B cell (primary cell): ENCODE results near the gene DCP2. TPM values are rescaled to one million over a fixed set of nuclear protein-coding genes. Genes with fewer than 3 reads are reported as not detected.

Source experiments
- ATAC-seq: fragments of 200-7000 bp; cut with Tn5 transposase; one replicate; pipeline ENCODE4 v1.10.0; 2021; ENCODE audit warnings: low read depth, mild to moderate bottlenecking, moderate number of reproducible peaks, moderate library complexity
- CTCF ChIA-PET: fragments of 350-600 bp; sonication (Branson Sonifier 250); formaldehyde crosslinking; loops from one replicate; lab custom pipeline; 2021; ENCODE audit warnings: antibody characterized with exemption, inconsistent platforms; lab: Charles Lee
- POLR2A ChIA-PET: fragments of 350-600 bp; sonication (Branson Sonifier 250); formaldehyde crosslinking; loops from one replicate; lab custom pipeline; 2021; ENCODE audit warnings: antibody characterized with exemption; lab: Charles Lee
- DNase-seq: peaks from one replicate; pipeline ENCODE4 v3.0.0; 2013
- H2AFZ ChIP-seq: 2 replicates; pipeline ENCODE4 v1.6.1; 2012; ENCODE audit warnings: mild to moderate bottlenecking, low read depth, low read length; ENCODE audit not compliant: insufficient read depth, poor library complexity, severe bottlenecking
- H3K27ac ChIP-seq, 2 donors: 1 replicate in 1 of 2; 2 replicates in 1 of 2; pipeline ENCODE4 v1.5.1; 2012 to 2013; ENCODE audit warnings: low read length in 2 of 2, mild to moderate bottlenecking in 2 of 2, moderate library complexity in 1 of 2
- H3K27me3 ChIP-seq, 4 experiments: fragments of 200-600 bp in 1 of 4; sonication (generic) in 1 of 4; replicated peaks in 1 of 4; 1 replicate in 2 of 4; 2 replicates in 2 of 4; pipeline versions ENCODE4 v1.6.1 to v1.7.0; 2013 to 2016; ENCODE audit warnings: low read length in 3 of 4, mild to moderate bottlenecking in 2 of 4, mixed read lengths in 1 of 4, moderate library complexity in 1 of 4; ENCODE audit not compliant: insufficient read depth in 4 of 4, control insufficient read depth in 3 of 4; ENCODE audit errors: control extremely low read depth in 1 of 4
- H3K36me3 ChIP-seq, 2 experiments: replicated peaks in 1 of 2; 1 replicate in 1 of 2; 2 replicates in 1 of 2; pipeline versions ENCODE4 v1.6.1 to v1.7.1; 2013; ENCODE audit warnings: low read length in 1 of 2; ENCODE audit not compliant: insufficient read depth in 2 of 2, control insufficient read depth in 1 of 2; ENCODE audit errors: control extremely low read depth in 1 of 2, extremely low read depth in 1 of 2
- H3K4me1 ChIP-seq, 2 donors: fragments of 200-600 bp in 1 of 2; sonication (generic) in 1 of 2; 1 replicate in 1 of 2; 2 replicates in 1 of 2; pipeline versions ENCODE4 v1.5.1 to v1.6.1; 2013 to 2017; ENCODE audit warnings: low read length in 2 of 2; ENCODE audit not compliant: control insufficient read depth in 2 of 2, insufficient read depth in 2 of 2
- H3K4me2 ChIP-seq: replicated peaks from 2 replicates; pipeline ENCODE3; 2012; ENCODE audit warnings: mild to moderate bottlenecking, low read depth, low read length; ENCODE audit not compliant: poor library complexity, severe bottlenecking
- H3K4me3 ChIP-seq, 5 experiments: fragments of 200-600 bp in 1 of 5; sonication (generic) in 1 of 5; 1 replicate in 3 of 5; 2 replicates in 2 of 5; pipeline versions ENCODE4 v1.5.1 to v1.7.0; 2011 to 2016; ENCODE audit warnings: low read length in 4 of 5, mild to moderate bottlenecking in 4 of 5, low read depth in 2 of 5, control low read depth in 1 of 5, moderate library complexity in 1 of 5; ENCODE audit not compliant: insufficient read depth in 1 of 5; ENCODE audit errors: control extremely low read depth in 1 of 5, extremely low read depth in 1 of 5
- H3K79me2 ChIP-seq: fragments of 200-600 bp; sonication (generic); one replicate; pipeline ENCODE4 v1.6.0; 2016; ENCODE audit warnings: low read length; ENCODE audit not compliant: control insufficient read depth, insufficient read depth
- H3K9ac ChIP-seq: fragments of 200-600 bp; sonication (generic); 2 replicates; pipeline ENCODE4 v1.6.1; 2017; ENCODE audit warnings: mild to moderate bottlenecking, low read length, moderate library complexity
- H3K9me3 ChIP-seq, 3 donors: one replicate each; pipeline versions ENCODE4 v1.6.1 to v1.7.1; 2013; ENCODE audit warnings: low read length in 2 of 3; ENCODE audit not compliant: control insufficient read depth in 2 of 3, insufficient read depth in 1 of 3; ENCODE audit errors: control extremely low read depth in 1 of 3
- H4K20me1 ChIP-seq: 2 replicates; pipeline ENCODE4 v1.6.0; 2012; ENCODE audit warnings: mild to moderate bottlenecking, low read length; ENCODE audit not compliant: insufficient read depth, control insufficient read depth, poor library complexity, severe bottlenecking
- H3K27ac Mint-ChIP-seq: one replicate; pipeline ENCODE4 v1.8.0; 2021; ENCODE audit warnings: mixed read lengths
- H3K27me3 Mint-ChIP-seq: one replicate; pipeline ENCODE4 v1.8.0; 2021; ENCODE audit warnings: mixed read lengths
- H3K4me1 Mint-ChIP-seq: one replicate; pipeline ENCODE4 v1.8.0; 2021; ENCODE audit warnings: mixed read lengths
- H3K4me3 Mint-ChIP-seq: one replicate; pipeline ENCODE4 v1.8.0; 2021; ENCODE audit warnings: mixed read lengths
- H3K9me3 Mint-ChIP-seq: one replicate; pipeline ENCODE4 v1.8.0; 2022; ENCODE audit warnings: mixed read lengths; ENCODE audit not compliant: insufficient read depth
- CTCF ChIP-seq: fragments of 200-600 bp; IDR thresholded peaks from one replicate; pipeline ENCODE4 v1.8.0; 2022; ENCODE audit warnings: antibody characterized with exemption, mild to moderate bottlenecking
- EZH2 ChIP-seq: IDR thresholded peaks from 2 replicates; pipeline ENCODE4 v1.6.1; 2012; ENCODE audit warnings: borderline replicate concordance, low read depth, mild to moderate bottlenecking, moderate library complexity, low read length; ENCODE audit not compliant: insufficient read depth, poor library complexity, severe bottlenecking
- whole genome bisulfite sequencing: methylation state at CpG from one replicate; pipeline ENCODE4 v1.1.5; 2013; ENCODE audit warnings: missing lambda C conversion rate; ENCODE audit not compliant: insufficient coverage; 5-methylcytosine and 5-hydroxymethylcytosine counted together
- intact Hi-C: fragments of 100-400 bp; cut with micrococcal nuclease; formaldehyde crosslinking; loops from one replicate; pipeline ENCODE4 v1.10.0; 2022
- polyA plus RNA-seq: library from polyadenylated mRNA; depleted of rRNA; stranded (reverse); fragments of >200 nt; gene quantifications from 2 replicates; pipeline ENCODE4 v1.2.3, GENCODE V29; 2012
- total RNA-seq, 2 donors: library from RNA; stranded (reverse); fragments of 120-200 nt in 1 of 2; gene quantifications; 1 replicate in 1 of 2; 2 replicates in 1 of 2; pipeline versions ENCODE4 v1.2.3 to v1.2.4, GENCODE V29; 2013 to 2022

The DCP2 gene
- total and polyA plus RNA-seq, 2 donors (not counting 1 experiment from before 2014, with no cell fraction given), result 17.9 to 73.1 TPM

- H3K9ac ChIP-seq, result no peak overlapping the region
- Mint-ChIP-seq H3K4me1 (no peaks in the 10 kb centered on the region), H3K27ac (no peak overlapping the region), H3K27me3 (peaks cover 10% of the 10 kb centered on the region), H3K4me3 (no peak overlapping the region), H3K9me3 (no peaks in the 10 kb centered on the region)
- no peaks in the 10 kb centered on the region for H3K36me3 ChIP-seq
- peaks cover 0 to 5% (median 0%) of the 10 kb centered on the region in 4 experiments for H3K27me3 ChIP-seq
- no peak for ATAC-seq
- H3K4me2 ChIP-seq, result no peak overlapping the region
- no peak for TF ChIP-seq CTCF
- no peak for TF ChIP-seq EZH2
- ChIA-PET POLR2A (no interaction called here), CTCF (no interaction called here)
- no peak overlapping the region for H3K4me3 ChIP-seq
- no peak for DNase-seq
- H4K20me1 ChIP-seq, result no peaks in the 10 kb centered on the region
- H2AFZ ChIP-seq, result no peak overlapping the region
- H3K79me2 ChIP-seq, result no peaks in the 10 kb centered on the region
- intact Hi-C loops, result no loop called here
- H3K27ac ChIP-seq, result no peak overlapping the region
- H3K4me1 ChIP-seq, result no peaks in the 10 kb centered on the region
- 96% methylated on average over 4 of the region's 6 CpGs for WGBS
- H3K9me3 ChIP-seq, result no peaks in the 10 kb centered on the region
These were observed 64.2 kb downstream of the DCP2 start for GRCh38 chr5:113040672-113041260.

- H3K4me1 ChIP-seq, result peaks cover 6 to 8% of the 10 kb centered on the region in 2 donors
- H4K20me1 ChIP-seq, result no peaks in the 10 kb centered on the region
- Mint-ChIP-seq H3K4me3 (no peak overlapping the region), H3K27me3 (peaks cover 8% of the 10 kb centered on the region), H3K27ac (no peak overlapping the region), H3K9me3 (no peaks in the 10 kb centered on the region), H3K4me1 (peaks cover 6% of the 10 kb centered on the region)
- H3K9ac ChIP-seq, result no peak overlapping the region
- ChIA-PET POLR2A (no interaction called here), CTCF (interaction anchor here (0.7 kb wide), 1 partner anchor 11 kb away, joined by 4 read pairs; no protein-coding TSS in a partner anchor)
- no peak for ATAC-seq
- no peak overlapping the region for H3K4me3 ChIP-seq
- H3K27ac ChIP-seq, result no peak overlapping the region
- no CpG with 5 or more reads among the region's 4 CpGs for WGBS
- H3K27me3 ChIP-seq, result peaks cover 0 to 5% (median 0%) of the 10 kb centered on the region in 4 experiments
- no peaks in the 10 kb centered on the region for H3K79me2 ChIP-seq
- DNase-seq, result no peak
- no peaks in the 10 kb centered on the region for H3K9me3 ChIP-seq
- no peaks in the 10 kb centered on the region for H3K36me3 ChIP-seq
- TF ChIP-seq EZH2 (no peak), CTCF (no peak)
- intact Hi-C loops, result no loop called here
- no peak overlapping the region for H3K4me2 ChIP-seq
- no peak overlapping the region for H2AFZ ChIP-seq
These were observed 66.1 kb downstream of the DCP2 start for GRCh38 chr5:113042491-113043243.
